Esophagus muscularis mucosa (tissue), 4 donors: Measurements from ENCODE around the gene MCTP2. TPM values are rescaled to one million over a fixed set of nuclear protein-coding genes. Genes with fewer than 3 reads are reported as not detected.

Experiments
- DNase-seq: peaks from one replicate; pipeline ENCODE4 v3.0.0-alpha.2; 2017; ENCODE audit errors: extremely low spot score
- H3K27ac ChIP-seq, 4 donors: fragments of 200-600 bp; sonication (generic); replicated peaks in 1 of 4; 1 replicate in 3 of 4; 2 replicates in 1 of 4; pipeline ENCODE4 v1.5.1; 2016 to 2019; ENCODE audit warnings: mild to moderate bottlenecking in 1 of 4
- H3K27me3 ChIP-seq, 4 donors: fragments of 200-600 bp; sonication (generic); one replicate each; pipeline versions ENCODE4 v1.5.1 to v1.6.0; 2016 to 2019
- H3K36me3 ChIP-seq, 4 donors: fragments of 200-600 bp; sonication (generic); one replicate each; pipeline ENCODE4 v1.5.1; 2016 to 2019
- H3K4me1 ChIP-seq, 4 donors: fragments of 200-600 bp; sonication (generic); one replicate each; pipeline ENCODE4 v1.5.1; 2016 to 2019
- H3K4me3 ChIP-seq, 4 donors: fragments of 200-600 bp; sonication (generic); 1 replicate in 2 of 4; 2 replicates in 2 of 4; pipeline ENCODE4 v1.5.1; 2016 to 2019; ENCODE audit warnings: mild to moderate bottlenecking in 4 of 4, moderate library complexity in 1 of 4
- H3K9me3 ChIP-seq, 4 donors: fragments of 200-600 bp; sonication (generic); 1 replicate in 3 of 4; 2 replicates in 1 of 4; pipeline ENCODE4 v1.5.1; 2016 to 2019
- CTCF ChIP-seq, 3 experiments: fragments of 200-600 bp in 2 of 3; fragments of 450-650 bp in 1 of 3; sonication (generic) in 2 of 3; IDR thresholded peaks; one replicate each; pipeline ENCODE4 v1.5.1; 2017 to 2019; ENCODE audit warnings: antibody characterized with exemption in 3 of 3, mild to moderate bottlenecking in 2 of 3, moderate library complexity in 1 of 3
- EP300 ChIP-seq: sonication (generic); formaldehyde crosslinking; IDR thresholded peaks from one replicate; pipeline ENCODE4 v1.6.1; 2017; ENCODE audit warnings: antibody characterized with exemption
- POLR2A ChIP-seq: fragments of 450-650 bp; IDR thresholded peaks from one replicate; pipeline ENCODE4 v1.6.1; 2017; ENCODE audit warnings: antibody characterized with exemption, moderate library complexity, mild to moderate bottlenecking, low read depth
- POLR2AphosphoS5 ChIP-seq, 2 donors: sonication (generic); formaldehyde crosslinking; IDR thresholded peaks; one replicate each; pipeline ENCODE4 v1.6.1; 2017; ENCODE audit warnings: antibody characterized with exemption in 2 of 2
- WGBS: methylation state at CpG from one replicate; pipeline ENCODE4 v1.1.5; 2018; 5-methylcytosine and 5-hydroxymethylcytosine counted together
- intact Hi-C: fragments of 100-400 bp; cut with DNase I; formaldehyde crosslinking; loops from one replicate; pipeline ENCODE4 v1.15.1; 2023
- total RNA-seq, 4 donors: library from RNA; depleted of rRNA; stranded (reverse); fragments of >200 nt; gene quantifications; one replicate each; pipeline versions ENCODE4 v1.1.0 to v1.2.1, GENCODE V29; 2016

Gene MCTP2
- total RNA-seq, 4 donors from 2014 or later, result 2.4 to 14.6 (median 4.4) TPM

DNA sequence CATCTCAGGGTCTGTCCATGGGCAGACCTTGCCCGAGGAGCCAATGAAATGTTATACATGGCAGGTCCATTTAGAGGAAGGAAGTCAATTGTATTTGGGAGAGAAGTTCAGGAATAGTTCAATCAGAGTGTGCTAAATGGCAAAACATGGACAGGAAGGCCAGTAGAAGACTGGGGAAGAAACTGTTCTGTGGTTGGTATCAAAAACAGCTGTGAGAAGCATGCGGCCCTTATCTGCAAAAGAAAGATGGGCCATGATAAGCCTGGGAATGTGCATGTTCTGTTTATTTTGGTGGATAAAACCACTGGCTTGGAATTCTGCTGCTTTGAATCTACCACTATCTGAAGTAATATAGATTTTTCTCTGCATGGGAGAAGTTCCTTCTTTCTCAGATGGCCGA, 100.4 kb downstream of the MCTP2 start:
- H3K9me3 ChIP-seq, result no peaks in the 10 kb centered on the region
- 77% methylated on average over 3 of the region's 3 CpGs for WGBS
- DNase-seq, result no peak
- no peaks in the 10 kb centered on the region for H3K27me3 ChIP-seq
- no peaks in the 10 kb centered on the region for H3K4me1 ChIP-seq
- no peak overlapping the region for H3K27ac ChIP-seq
- TF ChIP-seq POLR2AphosphoS5 (IDR thresholded peaks at IDR 0.05) (no peak), POLR2A (no peak), CTCF (IDR thresholded peaks at IDR 0.05) (no peak), EP300 (no peak)
- intact Hi-C loops, result no loop called here
- no peaks in the 10 kb centered on the region for H3K36me3 ChIP-seq
- no peak overlapping the region for H3K4me3 ChIP-seq

DNA sequence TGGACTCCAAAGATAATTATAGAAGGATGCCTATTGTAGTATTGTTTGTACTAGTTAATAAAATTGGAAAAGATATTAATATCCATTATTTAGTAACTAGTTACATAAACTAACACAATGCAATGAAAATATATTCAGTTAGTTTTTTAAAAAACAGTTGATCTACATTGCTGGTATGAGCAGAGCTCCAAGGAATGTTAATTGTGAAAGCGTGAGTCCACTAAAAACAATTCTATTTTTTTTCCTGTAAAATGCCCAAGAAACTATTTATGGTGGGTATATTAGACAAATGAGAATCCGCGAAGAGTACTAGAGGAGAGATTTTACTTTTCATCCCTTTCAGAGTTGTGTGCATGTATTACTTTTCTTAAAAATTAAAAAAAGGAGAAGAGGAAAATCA, 104.3 kb downstream of the MCTP2 start:
- Histone ChIP-seq H3K4me1 (no peaks in the 10 kb centered on the region), H3K27me3 (no peaks in the 10 kb centered on the region), H3K4me3 (no peak overlapping the region), H3K27ac (no peak overlapping the region), H3K36me3 (no peaks in the 10 kb centered on the region), H3K9me3 (no peaks in the 10 kb centered on the region)
- no peak for TF ChIP-seq POLR2A
- no peak for TF ChIP-seq EP300
- no peak for TF ChIP-seq POLR2AphosphoS5 (IDR thresholded peaks at IDR 0.05)
- no peak for TF ChIP-seq CTCF (IDR thresholded peaks at IDR 0.05)
- intact Hi-C loops, result no loop called here
- DNase-seq, result no peak
- 81% methylated on average over 3 of the region's 3 CpGs for WGBS

- Histone ChIP-seq H3K4me1 (no peaks in the 10 kb centered on the region), H3K9me3 (no peaks in the 10 kb centered on the region), H3K36me3 (no peaks in the 10 kb centered on the region), H3K27ac (no peak overlapping the region), H3K4me3 (no peak overlapping the region), H3K27me3 (no peaks in the 10 kb centered on the region)
- DNase-seq, result no peak
- intact Hi-C loops, result no loop called here
- TF ChIP-seq EP300 (no peak), CTCF (IDR thresholded peaks at IDR 0.05) (no peak), POLR2AphosphoS5 (IDR thresholded peaks at IDR 0.05) (no peak), POLR2A (no peak)
- 93% methylated on average over 13 of the region's 13 CpGs for WGBS
Measured at GRCh38 chr15:94336817-94337467, 105.6 kb downstream of the MCTP2 start.

DNA sequence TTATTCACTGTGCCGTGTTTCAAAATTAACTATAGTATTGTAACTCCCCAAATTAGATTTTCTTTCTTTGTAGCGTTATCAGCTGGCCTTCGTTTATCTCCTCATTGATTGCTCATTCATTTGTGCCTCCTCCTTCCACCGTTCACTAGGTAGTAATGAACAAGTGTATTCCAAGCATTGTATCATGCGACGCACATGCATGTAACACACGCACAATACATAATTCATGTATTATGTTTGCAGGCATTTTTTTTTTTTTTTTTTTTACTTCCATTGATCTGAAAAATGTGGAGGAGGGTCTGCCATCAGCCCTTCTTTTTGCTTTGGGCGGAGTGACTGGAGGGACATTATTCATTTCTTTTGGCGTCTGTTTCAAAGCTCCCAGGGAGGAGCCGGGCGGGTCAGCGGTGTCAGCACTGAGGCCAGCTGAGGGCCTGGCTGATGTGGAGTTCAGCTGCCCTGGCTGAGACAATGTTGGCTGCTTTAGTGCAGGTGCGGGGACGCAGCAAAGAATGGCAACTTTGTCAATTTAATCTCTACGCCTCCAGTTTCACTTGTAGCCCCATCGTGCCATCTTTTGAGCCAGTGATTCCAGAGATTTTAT, 107.0 kb downstream of the MCTP2 start:
- DNase-seq, result no peak
- intact Hi-C loops, result no loop called here
- no peak overlapping the region for H3K4me3 ChIP-seq
- H3K9me3 ChIP-seq, result no peaks in the 10 kb centered on the region
- H3K27ac ChIP-seq, result no peak overlapping the region
- WGBS, result 90% methylated on average over 16 of the region's 16 CpGs
- H3K4me1 ChIP-seq, result no peaks in the 10 kb centered on the region
- H3K36me3 ChIP-seq, result no peaks in the 10 kb centered on the region
- no peak for TF ChIP-seq POLR2A
- no peak for TF ChIP-seq CTCF (IDR thresholded peaks at IDR 0.05)
- no peak for TF ChIP-seq POLR2AphosphoS5 (IDR thresholded peaks at IDR 0.05)
- TF ChIP-seq EP300, result no peak
- no peaks in the 10 kb centered on the region for H3K27me3 ChIP-seq
